ENCODE data around the gene UTS2. TPM values are rescaled to one million over a fixed set of nuclear protein-coding genes. Genes with fewer than 3 reads are reported as not detected.

Gene UTS2
- total RNA-seq, 1 experiment from 2014 or later, result 31.0 TPM

- BruUV-seq (replicated peaks), result no TSS peak
- no peak for TF ChIP-seq EZH2 (IDR thresholded peaks at IDR 0.05; ENCODE audit: borderline replicate concordance, low read depth, low read length, poor library complexity, severe bottlenecking)
- TF ChIP-seq CTCF (conservative IDR thresholded peaks at IDR 0.05; ENCODE audit: low read depth, low read length), result no peak
- H3K4me3 ChIP-seq (ENCODE audit: low read depth, low read length, poor library complexity, severe bottlenecking), result no peak overlapping the region
- H3K27ac ChIP-seq (ENCODE audit: low read depth, low read length, poor library complexity, severe bottlenecking), result no peak overlapping the region
- POLR2A ChIA-PET (ENCODE audit: low non-redundant PET), result no interaction called here
- H3K27me3 ChIP-seq (replicated peaks; ENCODE audit: insufficient read depth, low read depth, low read length, poor library complexity), result no peaks in the 10 kb centered on the region
- intact Hi-C loops (cut with micrococcal nuclease; ENCODE audit: unreplicated experiment), result no loop called here
- no peaks in the 10 kb centered on the region for H3K4me1 ChIP-seq (ENCODE audit: insufficient read depth, low read length, poor library complexity, severe bottlenecking)
- CTCF ChIA-PET, result no interaction called here
- no peaks in the 10 kb centered on the region for H3K36me3 ChIP-seq (ENCODE audit: insufficient read depth, low read length, poor library complexity, severe bottlenecking)
- DNase-seq (ENCODE audit: low spot score), result no peak
- H3K9me3 ChIP-seq (ENCODE audit: low read depth, low read length, poor library complexity, severe bottlenecking), result no peaks in the 10 kb centered on the region
These were observed 25.5 kb downstream of the UTS2 start for GRCh38 chr1:7827126-7827955.

- CTCF ChIA-PET, result no interaction called here
- Histone ChIP-seq H3K27me3 (replicated peaks; ENCODE audit: insufficient read depth, low read depth, low read length, poor library complexity) (no peaks in the 10 kb centered on the region), H3K9me3 (ENCODE audit: low read depth, low read length, poor library complexity, severe bottlenecking) (no peaks in the 10 kb centered on the region), H3K27ac (ENCODE audit: low read depth, low read length, poor library complexity, severe bottlenecking) (no peak overlapping the region), H3K4me3 (ENCODE audit: low read depth, low read length, poor library complexity, severe bottlenecking) (no peak overlapping the region), H3K4me1 (ENCODE audit: insufficient read depth, low read length, poor library complexity, severe bottlenecking) (no peaks in the 10 kb centered on the region), H3K36me3 (ENCODE audit: insufficient read depth, low read length, poor library complexity, severe bottlenecking) (no peaks in the 10 kb centered on the region)
- TF ChIP-seq EZH2 (IDR thresholded peaks at IDR 0.05; ENCODE audit: borderline replicate concordance, low read depth, low read length, poor library complexity, severe bottlenecking), result no peak
- no peak for TF ChIP-seq CTCF (conservative IDR thresholded peaks at IDR 0.05; ENCODE audit: low read depth, low read length)
- no TSS peak for BruUV-seq (replicated peaks)
- DNase-seq (ENCODE audit: low spot score), result no peak
- POLR2A ChIA-PET (ENCODE audit: low non-redundant PET), result no interaction called here
- intact Hi-C loops (cut with micrococcal nuclease; ENCODE audit: unreplicated experiment), result no loop called here
These were observed 26.5 kb downstream of the UTS2 start for GRCh38 chr1:7826363-7826762.

GRCh38 chr1:7824701-7825100 is 28.2 kb downstream of the UTS2 start:
- Histone ChIP-seq H3K27ac (ENCODE audit: low read depth, low read length, poor library complexity, severe bottlenecking) (no peak overlapping the region), H3K4me1 (ENCODE audit: insufficient read depth, low read length, poor library complexity, severe bottlenecking) (no peaks in the 10 kb centered on the region), H3K9me3 (ENCODE audit: low read depth, low read length, poor library complexity, severe bottlenecking) (no peaks in the 10 kb centered on the region), H3K4me3 (ENCODE audit: low read depth, low read length, poor library complexity, severe bottlenecking) (no peak overlapping the region), H3K27me3 (replicated peaks; ENCODE audit: insufficient read depth, low read depth, low read length, poor library complexity) (no peaks in the 10 kb centered on the region), H3K36me3 (ENCODE audit: insufficient read depth, low read length, poor library complexity, severe bottlenecking) (no peaks in the 10 kb centered on the region)
- ChIA-PET POLR2A (ENCODE audit: low non-redundant PET) (no interaction called here), CTCF (no interaction called here)
- no peak for DNase-seq (ENCODE audit: low spot score)
- BruUV-seq (replicated peaks), result no TSS peak
- intact Hi-C loops (cut with micrococcal nuclease; ENCODE audit: unreplicated experiment), result no loop called here
- TF ChIP-seq CTCF (conservative IDR thresholded peaks at IDR 0.05; ENCODE audit: low read depth, low read length), result no peak
- TF ChIP-seq EZH2 (IDR thresholded peaks at IDR 0.05; ENCODE audit: borderline replicate concordance, low read depth, low read length, poor library complexity, severe bottlenecking), result no peak

Measured in A673 (cell line).